Glutamatergic neuron (in vitro differentiated cells): ENCODE results near the gene MAGI1. TPM values are rescaled to one million over a fixed set of nuclear protein-coding genes. Genes with fewer than 3 reads are reported as not detected.

ENCODE experiments used
- DNase-seq: peaks from one replicate; pipeline ENCODE4 v3.0.0; 2022
- H3K27ac Mint-ChIP-seq: one replicate; pipeline ENCODE4 v1.8.0; 2020; ENCODE audit warnings: mild to moderate bottlenecking, mixed read lengths, inconsistent platforms; ENCODE audit not compliant: unreplicated experiment
- H3K27me3 Mint-ChIP-seq: one replicate; pipeline ENCODE4 v1.8.0; 2020; ENCODE audit warnings: mild to moderate bottlenecking, moderate library complexity, mixed read lengths, inconsistent platforms; ENCODE audit not compliant: unreplicated experiment
- H3K36me3 Mint-ChIP-seq: one replicate; pipeline ENCODE4 v1.8.0; 2020; ENCODE audit warnings: mild to moderate bottlenecking, mixed read lengths, inconsistent platforms; ENCODE audit not compliant: unreplicated experiment
- H3K4me1 Mint-ChIP-seq: one replicate; pipeline ENCODE4 v1.8.0; 2020; ENCODE audit warnings: mild to moderate bottlenecking, low read depth, mixed read lengths, inconsistent platforms; ENCODE audit not compliant: unreplicated experiment
- H3K4me3 Mint-ChIP-seq: one replicate; pipeline ENCODE4 v1.8.0; 2020; ENCODE audit warnings: mild to moderate bottlenecking, mixed read lengths, inconsistent platforms; ENCODE audit not compliant: unreplicated experiment
- H3K9me3 Mint-ChIP-seq: one replicate; pipeline ENCODE4 v1.8.0; 2020; ENCODE audit warnings: mild to moderate bottlenecking, moderate library complexity, mixed read lengths, inconsistent platforms; ENCODE audit not compliant: unreplicated experiment
- CTCF ChIP-seq: fragments of 200-600 bp; sonication (generic); IDR thresholded peaks from one replicate; pipeline ENCODE4 v1.5.0; 2021; ENCODE audit not compliant: partially characterized antibody, unreplicated experiment
- total RNA-seq: library from RNA; stranded (reverse); fragmentation: NEBNext Ultra II Directional; extraction: Animal tissue kit (Norgen Biotek cat#: 25700); gene quantifications from one replicate; pipeline ENCODE4 v1.2.1, GENCODE V29; 2021; ENCODE audit not compliant: unreplicated experiment

MAGI1 gene
- total RNA-seq, 1 donor from 2014 or later, result 46.5 TPM

GRCh38 chr3:65401359-65402305, 637.1 kb downstream of the MAGI1 start:
- peaks cover 2% of the 10 kb centered on the region for H3K27me3 Mint-ChIP-seq
- no peak overlapping the region for H3K4me3 Mint-ChIP-seq
- H3K9me3 Mint-ChIP-seq, result no peaks in the 10 kb centered on the region
- H3K4me1 Mint-ChIP-seq, result peaks cover 23% of the 10 kb centered on the region
- no peak for DNase-seq
- no peak for TF ChIP-seq CTCF
- H3K27ac Mint-ChIP-seq, result peak overlapping the region; percentile 7
- no peaks in the 10 kb centered on the region for H3K36me3 Mint-ChIP-seq

GRCh38 chr3:65400899-65401298, 637.8 kb downstream of the MAGI1 start:
- no peak for TF ChIP-seq CTCF
- no peak overlapping the region for H3K4me3 Mint-ChIP-seq
- no peaks in the 10 kb centered on the region for H3K9me3 Mint-ChIP-seq
- peaks cover 2% of the 10 kb centered on the region for H3K27me3 Mint-ChIP-seq
- H3K36me3 Mint-ChIP-seq, result no peaks in the 10 kb centered on the region
- no peak overlapping the region for H3K27ac Mint-ChIP-seq
- DNase-seq, result no peak
- peaks cover 23% of the 10 kb centered on the region for H3K4me1 Mint-ChIP-seq

GRCh38 chr3:65398953-65399352, 639.8 kb downstream of the MAGI1 start:
- no peaks in the 10 kb centered on the region for H3K9me3 Mint-ChIP-seq
- peaks cover 2% of the 10 kb centered on the region for H3K27me3 Mint-ChIP-seq
- no peak overlapping the region for H3K27ac Mint-ChIP-seq
- no peaks in the 10 kb centered on the region for H3K36me3 Mint-ChIP-seq
- no peak overlapping the region for H3K4me3 Mint-ChIP-seq
- H3K4me1 Mint-ChIP-seq, result peaks cover 23% of the 10 kb centered on the region
- no peak for DNase-seq
- TF ChIP-seq CTCF, result no peak

GRCh38 chr3:65396078-65396477, 642.6 kb downstream of the MAGI1 start:
- no peaks in the 10 kb centered on the region for H3K9me3 Mint-ChIP-seq
- H3K27me3 Mint-ChIP-seq, result peaks cover 2% of the 10 kb centered on the region
- H3K36me3 Mint-ChIP-seq, result no peaks in the 10 kb centered on the region
- DNase-seq, result no peak
- no peak overlapping the region for H3K27ac Mint-ChIP-seq
- H3K4me3 Mint-ChIP-seq, result no peak overlapping the region
- H3K4me1 Mint-ChIP-seq, result peaks cover 10% of the 10 kb centered on the region
- no peak for TF ChIP-seq CTCF

GRCh38 chr3:65391068-65391467, 647.6 kb downstream of the MAGI1 start:
- no peaks in the 10 kb centered on the region for H3K27me3 Mint-ChIP-seq
- no peak for DNase-seq
- H3K9me3 Mint-ChIP-seq, result no peaks in the 10 kb centered on the region
- no peak overlapping the region for H3K4me3 Mint-ChIP-seq
- H3K27ac Mint-ChIP-seq, result no peak overlapping the region
- no peaks in the 10 kb centered on the region for H3K36me3 Mint-ChIP-seq
- H3K4me1 Mint-ChIP-seq, result no peaks in the 10 kb centered on the region
- TF ChIP-seq CTCF, result no peak
